Cardiac fibroblast (primary cell): Measurements from ENCODE around the gene ZNF280B.
"Not testable (repeated sequence)": the region's sequence is repeated elsewhere in the genome, so short reads cannot be mapped to it uniquely, and the experiment has no call there.

ENCODE experiments used
- DNase-seq, 2 donors: peaks; one replicate each; pipeline versions ENCODE4 v3.0.0 to v3.0.0-alpha.2; 2010; ENCODE audit warnings: low read depth in 2 of 2
- H3K4me3 ChIP-seq, 2 donors: replicated peaks in 1 of 2; 1 replicate in 1 of 2; 2 replicates in 1 of 2; pipeline ENCODE4 v1.5.1; 2011; ENCODE audit warnings: low read depth in 2 of 2, low read length in 2 of 2, mild to moderate bottlenecking in 2 of 2, moderate library complexity in 1 of 2
- TF ChIP-seq, protein P1 (sequence below): IDR thresholded peaks from one replicate; pipeline ENCODE4 v1.5.1; 2011; ENCODE audit warnings: low read depth, mild to moderate bottlenecking, low read length, inconsistent platforms

Gene ZNF280B

DNA sequence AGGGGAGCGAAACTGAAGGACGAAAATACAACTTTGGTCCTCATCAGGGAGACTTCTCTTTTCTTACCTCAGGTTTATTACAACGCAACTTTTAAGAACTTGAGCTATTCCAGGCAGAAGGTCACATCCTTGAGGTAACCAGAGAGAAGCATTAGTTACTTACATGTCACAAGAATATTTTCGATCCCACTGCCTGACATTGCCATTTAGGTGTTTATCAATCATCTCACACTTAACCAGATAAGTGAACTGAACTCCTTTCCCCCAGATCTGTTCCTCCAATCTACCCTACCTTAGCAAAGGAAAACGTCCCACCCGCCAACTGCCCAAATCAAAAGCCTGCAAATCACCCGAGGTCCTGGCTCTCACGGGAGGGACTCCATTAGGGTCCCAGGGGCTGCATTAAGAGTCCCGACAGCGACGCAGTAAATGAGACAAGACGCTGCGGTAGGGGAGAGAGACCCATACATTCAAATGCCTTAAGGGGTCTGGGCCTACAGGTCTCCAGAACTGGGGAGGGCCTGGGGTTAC is 734 bp downstream of the ZNF280B start:
- peak in 1 of 2 donors; percentile 1 for DNase-seq
- peak overlapping the region; percentile 80 to 83 for H3K4me3 ChIP-seq
- TF ChIP-seq, protein P1, sequence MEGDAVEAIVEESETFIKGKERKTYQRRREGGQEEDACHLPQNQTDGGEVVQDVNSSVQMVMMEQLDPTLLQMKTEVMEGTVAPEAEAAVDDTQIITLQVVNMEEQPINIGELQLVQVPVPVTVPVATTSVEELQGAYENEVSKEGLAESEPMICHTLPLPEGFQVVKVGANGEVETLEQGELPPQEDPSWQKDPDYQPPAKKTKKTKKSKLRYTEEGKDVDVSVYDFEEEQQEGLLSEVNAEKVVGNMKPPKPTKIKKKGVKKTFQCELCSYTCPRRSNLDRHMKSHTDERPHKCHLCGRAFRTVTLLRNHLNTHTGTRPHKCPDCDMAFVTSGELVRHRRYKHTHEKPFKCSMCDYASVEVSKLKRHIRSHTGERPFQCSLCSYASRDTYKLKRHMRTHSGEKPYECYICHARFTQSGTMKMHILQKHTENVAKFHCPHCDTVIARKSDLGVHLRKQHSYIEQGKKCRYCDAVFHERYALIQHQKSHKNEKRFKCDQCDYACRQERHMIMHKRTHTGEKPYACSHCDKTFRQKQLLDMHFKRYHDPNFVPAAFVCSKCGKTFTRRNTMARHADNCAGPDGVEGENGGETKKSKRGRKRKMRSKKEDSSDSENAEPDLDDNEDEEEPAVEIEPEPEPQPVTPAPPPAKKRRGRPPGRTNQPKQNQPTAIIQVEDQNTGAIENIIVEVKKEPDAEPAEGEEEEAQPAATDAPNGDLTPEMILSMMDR, result no peak

DNA sequence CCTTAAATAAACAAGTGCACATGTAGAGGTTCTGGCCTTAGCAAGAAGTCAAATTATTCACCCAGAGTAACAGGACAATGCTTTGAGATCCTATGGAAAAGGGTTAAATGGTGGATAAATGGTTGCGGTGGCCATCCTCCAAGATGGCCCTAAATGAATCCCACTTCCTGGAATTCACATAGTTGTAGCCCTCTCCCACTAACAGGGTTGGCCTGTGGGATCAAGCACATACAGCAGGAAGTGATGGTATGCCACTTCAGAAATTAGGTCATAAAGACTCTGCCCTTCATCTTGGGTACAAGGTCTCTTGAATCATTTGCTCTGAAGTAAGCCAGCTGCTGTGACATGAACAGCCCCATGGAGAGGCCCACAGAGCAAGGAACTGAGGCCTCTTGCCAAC is 1.8 kb downstream of the ZNF280B start:
- DNase-seq, result no peak
- no peak overlapping the region for H3K4me3 ChIP-seq
- TF ChIP-seq, protein P1, result no peak

DNA sequence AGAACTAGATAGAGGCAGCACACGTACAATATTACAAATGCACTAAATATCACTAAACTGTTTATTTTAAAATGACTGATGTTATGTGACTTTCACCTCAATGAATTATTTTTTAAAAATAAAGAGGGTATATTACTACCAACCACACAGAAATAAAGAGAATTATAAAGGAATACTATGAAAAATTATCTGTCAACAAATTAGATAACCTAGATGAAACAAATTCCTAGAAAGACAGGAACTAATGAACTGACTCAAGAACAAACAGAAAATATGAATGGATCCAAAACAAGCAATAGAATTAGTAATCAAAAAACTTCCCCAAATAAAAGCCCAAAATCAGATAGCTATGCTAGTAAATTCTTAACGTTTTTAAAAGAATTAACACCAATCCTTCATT is 10.3 kb downstream of the ZNF280B start:
- no peak for DNase-seq
- TF ChIP-seq, protein P1, result no peak

GRCh38 chr22:22491589-22491988 is 17.0 kb downstream of the ZNF280B start:
- H3K4me3 ChIP-seq, result not testable (repeated sequence)
- peak in 1 of 2 donors; percentile 41 for DNase-seq

More for the DNA sequence above, 10.3 kb downstream of the ZNF280B start:
- no peak overlapping the region for H3K4me3 ChIP-seq

DNA sequence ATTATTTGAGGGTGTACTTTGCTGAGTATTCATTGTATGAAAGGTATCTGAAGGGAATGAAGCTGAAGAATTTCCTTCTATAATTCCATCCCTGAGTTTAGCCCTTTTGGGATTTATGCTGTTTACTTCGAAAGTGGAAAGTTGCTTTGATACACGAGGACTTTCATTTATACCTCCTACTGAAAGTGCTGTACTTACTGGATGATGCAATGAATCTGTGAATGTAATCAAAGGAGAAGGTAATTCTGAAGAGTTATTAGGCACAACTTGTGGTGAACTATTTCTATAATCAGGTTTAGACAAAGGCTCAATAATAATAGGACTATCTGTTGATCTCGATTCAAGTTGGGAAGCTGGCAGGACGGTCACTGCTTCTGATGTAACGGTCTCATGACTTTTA is 19.8 kb downstream of the ZNF280B start:
- no peak overlapping the region for H3K4me3 ChIP-seq
- no peak for DNase-seq
- TF ChIP-seq, protein P1, result no peak

DNA sequence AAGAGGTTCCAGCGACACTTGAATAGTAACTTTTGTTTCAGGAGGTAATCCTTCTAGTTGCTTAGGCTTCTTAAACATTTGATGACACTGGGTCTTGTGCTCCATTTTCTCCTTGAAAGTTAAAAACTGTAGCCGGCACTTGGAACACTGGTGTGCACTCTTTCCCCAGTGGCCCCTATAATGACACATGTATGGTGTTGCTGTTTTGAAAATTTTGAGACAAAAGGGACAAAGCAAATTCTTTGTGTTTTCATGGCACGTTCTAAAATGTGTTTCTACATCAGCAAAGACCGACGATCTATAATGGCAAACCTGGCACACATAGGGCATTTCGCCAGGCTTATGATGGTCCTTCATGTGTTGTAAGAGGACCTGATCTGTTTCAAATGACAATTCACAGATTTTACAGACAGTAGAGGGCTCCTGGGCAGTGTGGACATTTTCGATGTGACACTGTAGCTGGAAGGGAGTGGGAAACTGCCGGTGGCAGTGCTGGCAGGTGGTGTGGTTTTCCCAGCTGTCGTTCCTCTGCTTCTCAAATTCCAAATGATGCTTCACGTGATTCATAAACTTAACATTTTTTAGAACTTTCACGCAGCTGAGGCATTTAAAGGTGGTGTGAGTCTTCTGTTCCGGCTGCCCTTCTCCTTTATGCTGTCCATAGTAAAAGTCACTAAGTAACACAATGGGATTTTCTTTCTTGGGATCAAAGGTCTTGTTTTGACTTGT is 20.5 kb downstream of the ZNF280B start:
- H3K4me3 ChIP-seq, result no peak overlapping the region
- DNase-seq, result no peak
- TF ChIP-seq, protein P1, result no peak

GRCh38 chr22:22487059-22487458 is 21.5 kb downstream of the ZNF280B start:
- H3K4me3 ChIP-seq, result no peak overlapping the region
- TF ChIP-seq, protein P1, result no peak
- DNase-seq, result no peak
